GM19025 (cell line): ENCODE results near the gene RPS19.
"Not testable (repeated sequence)": the region's sequence is repeated elsewhere in the genome, so short reads cannot be mapped to it uniquely, and the experiment has no call there.

Experiments used
- ATAC-seq: cut with Tn5 transposase; IDR thresholded peaks from one replicate; pipeline ENCODE4 v1.9.1; 2021; ENCODE audit warnings: mild to moderate bottlenecking, low read depth, moderate library complexity; ENCODE audit not compliant: unreplicated experiment

Gene RPS19

GRCh38 chr19:41859213-41859617 lies 840 bp upstream of the RPS19 start:
- ATAC-seq: no peak

- ATAC-seq: no peak
Measured at GRCh38 chr19:41860419-41861115, 512 bp downstream of the RPS19 start.

DNA sequence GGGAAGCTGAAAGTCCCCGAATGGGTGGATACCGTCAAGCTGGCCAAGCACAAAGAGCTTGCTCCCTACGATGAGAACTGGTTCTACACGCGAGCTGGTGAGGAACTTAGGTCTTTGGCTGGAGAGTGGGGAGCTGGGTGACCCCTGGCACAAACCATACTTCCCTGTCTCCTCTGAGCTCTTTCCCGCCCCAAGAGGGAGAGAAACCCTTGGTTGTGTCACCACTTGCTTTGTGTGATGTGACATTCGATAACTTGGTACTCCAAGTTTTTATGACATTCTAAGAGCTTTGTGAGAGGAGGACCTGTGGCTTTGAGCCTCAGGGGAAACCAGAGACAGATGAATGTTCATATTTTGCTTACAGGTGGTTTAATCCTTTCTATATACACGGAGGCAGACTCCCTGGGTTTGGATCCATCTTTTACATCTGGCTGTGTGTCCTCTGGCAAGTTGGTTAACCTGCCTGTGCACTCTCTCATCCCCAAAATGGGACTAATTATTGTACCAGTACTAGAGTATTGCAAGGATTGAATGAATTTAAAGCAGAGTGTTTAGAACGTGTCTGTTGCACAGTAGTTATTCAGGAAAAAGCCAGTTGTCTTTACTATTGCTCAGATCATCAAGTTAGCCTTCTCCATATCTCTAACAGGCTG lies 1.2 kb downstream of the RPS19 start:
- no peak for ATAC-seq

DNA sequence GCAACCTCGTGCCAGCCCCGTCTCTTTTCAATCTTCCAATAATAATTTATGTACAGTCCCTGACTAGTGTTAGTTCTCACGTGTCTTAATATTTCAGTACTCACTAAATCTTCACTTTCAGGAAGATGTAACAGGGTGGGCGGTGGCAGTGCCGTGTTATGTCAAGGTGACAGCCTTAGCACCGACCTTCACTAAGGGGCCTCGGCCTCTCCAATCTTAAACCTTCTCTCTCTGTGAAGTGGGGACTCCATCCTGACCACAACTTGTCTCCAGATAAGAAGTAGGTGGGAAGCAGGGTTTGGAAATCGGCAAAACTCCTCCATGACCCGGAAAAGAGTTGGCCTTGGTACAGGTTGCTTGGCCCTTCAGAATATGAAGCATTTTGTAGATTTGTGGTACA lies 1.8 kb downstream of the RPS19 start:
- ATAC-seq: no peak

- no peak for ATAC-seq
Measured at GRCh38 chr19:41862445-41862986, 2.5 kb downstream of the RPS19 start.

DNA sequence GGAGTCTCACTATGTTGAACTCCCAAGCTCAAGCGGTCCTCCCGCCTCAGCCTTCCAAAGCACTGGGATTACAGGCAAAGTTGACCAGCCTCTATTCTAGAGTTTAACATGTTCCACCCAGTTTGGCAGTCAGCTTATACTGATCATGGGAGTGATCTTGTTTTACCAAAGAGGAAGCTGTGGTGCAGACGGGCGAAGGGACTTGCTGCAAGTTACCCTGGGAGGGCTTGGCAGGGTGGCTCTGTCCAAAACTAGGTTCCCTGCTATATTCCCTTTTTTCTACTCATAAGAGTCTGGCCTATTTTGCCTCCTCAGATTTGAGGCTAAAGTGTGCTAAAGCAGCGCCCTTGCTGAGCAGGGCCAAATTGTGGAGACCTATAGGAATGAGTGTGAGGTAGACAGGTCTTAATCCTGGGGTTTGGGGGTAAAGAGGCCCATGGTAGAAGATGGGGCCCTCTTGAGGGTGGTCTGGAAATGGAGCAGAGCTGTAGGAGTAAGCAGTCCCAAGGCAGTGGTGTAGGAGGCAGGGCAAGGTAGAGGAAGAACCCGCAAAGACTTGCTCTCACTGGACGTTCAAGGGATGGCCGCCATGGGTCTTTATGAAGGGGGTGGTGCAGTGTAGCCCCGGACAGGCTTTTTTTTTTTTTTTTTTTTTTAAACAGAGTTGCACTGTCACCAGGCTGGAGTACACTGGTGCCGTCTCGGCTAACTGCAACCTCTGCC lies 3.3 kb downstream of the RPS19 start:
- no peak for ATAC-seq

DNA sequence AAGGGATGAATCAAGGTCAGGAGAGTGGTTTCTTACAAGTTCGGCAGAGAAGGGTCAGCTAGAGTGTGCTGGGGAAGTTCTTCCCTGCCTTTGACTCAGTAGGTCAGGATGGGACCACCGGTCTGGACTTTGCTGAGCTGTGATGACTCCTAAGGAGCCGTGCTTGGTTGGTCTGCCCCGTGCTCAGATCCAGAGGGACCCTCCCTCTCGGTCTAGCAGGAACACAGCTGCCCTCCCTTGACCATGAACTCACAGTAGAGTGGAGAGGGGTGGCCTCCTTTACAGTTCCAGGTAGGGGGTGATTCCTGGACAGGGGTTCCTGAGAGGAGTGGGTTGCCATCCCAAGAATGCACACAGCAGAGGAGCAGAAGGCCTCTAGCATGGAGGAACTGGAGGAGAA lies 4.3 kb downstream of the RPS19 start:
- no peak for ATAC-seq

DNA sequence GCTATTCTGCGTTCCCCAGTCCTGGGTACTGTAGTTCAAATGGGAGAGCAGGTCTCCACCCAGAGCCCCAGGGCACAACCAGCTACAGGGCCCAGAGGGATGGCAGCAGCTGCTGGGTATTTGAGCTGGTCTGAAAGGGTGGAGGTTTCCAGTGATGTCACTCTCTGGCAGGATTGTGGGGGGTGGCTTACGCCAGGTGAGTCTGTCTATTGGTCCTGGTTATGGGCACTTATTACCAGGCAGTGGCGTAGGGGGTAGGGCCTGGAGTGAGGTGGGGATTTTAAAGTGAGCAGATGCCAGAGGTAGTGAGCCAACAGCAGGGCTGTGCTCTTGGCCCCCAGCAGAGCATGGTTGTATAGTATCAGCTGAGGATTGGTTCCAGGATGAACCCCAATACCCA lies 6.2 kb downstream of the RPS19 start:
- ATAC-seq: no peak

DNA sequence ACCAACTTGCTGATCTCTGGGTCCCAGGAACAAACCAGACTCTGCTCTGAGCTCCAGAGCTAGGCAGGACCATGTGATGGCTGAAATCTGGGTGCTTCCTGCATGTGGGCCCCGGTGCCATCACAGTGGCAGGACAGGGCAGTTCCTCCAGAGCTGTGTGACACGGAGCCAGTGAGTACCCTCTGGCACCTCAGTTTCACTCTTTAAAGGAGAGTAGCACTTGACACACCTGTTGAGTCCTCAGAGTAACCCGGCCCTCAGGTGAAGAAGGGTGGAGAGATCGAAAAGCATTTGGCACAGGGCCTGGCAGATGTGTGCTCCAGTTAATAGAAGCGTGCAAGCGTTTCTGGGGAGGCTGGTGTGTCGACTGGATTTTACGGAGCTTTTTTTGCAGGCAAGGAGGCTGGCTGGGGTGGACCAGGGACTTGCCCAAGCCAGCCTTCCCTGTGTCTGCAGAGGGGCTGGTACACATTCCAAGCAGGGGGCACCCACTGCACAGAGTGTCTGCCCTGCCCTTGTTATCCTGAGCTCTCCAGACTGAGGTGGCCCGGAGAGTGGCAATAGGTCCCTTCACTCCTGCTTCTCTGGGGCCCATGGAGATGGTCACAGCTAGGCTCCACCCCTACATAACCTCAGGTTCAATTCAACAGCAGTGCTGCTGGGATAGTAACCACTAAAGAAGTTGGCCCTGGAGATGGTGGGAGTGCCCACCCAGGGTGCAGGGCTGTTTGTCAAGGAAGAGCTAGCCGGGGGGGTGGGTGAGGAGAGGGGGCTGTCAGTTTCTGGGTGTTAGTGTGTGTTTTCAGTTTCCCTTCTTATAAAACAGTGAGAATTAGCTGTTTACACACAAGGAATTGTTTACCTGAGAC lies 8.3 kb downstream of the RPS19 start:
- no peak for ATAC-seq

DNA sequence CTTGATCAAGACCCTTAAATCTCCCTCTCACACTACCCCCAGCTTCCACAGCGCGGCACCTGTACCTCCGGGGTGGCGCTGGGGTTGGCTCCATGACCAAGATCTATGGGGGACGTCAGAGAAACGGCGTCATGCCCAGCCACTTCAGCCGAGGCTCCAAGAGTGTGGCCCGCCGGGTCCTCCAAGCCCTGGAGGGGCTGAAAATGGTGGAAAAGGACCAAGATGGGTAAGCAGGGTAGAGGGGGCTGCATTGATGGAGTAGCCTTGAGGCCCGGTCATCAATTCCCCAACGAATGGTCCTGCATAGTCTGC lies 8.9 kb downstream of the RPS19 start:
- no peak for ATAC-seq

DNA sequence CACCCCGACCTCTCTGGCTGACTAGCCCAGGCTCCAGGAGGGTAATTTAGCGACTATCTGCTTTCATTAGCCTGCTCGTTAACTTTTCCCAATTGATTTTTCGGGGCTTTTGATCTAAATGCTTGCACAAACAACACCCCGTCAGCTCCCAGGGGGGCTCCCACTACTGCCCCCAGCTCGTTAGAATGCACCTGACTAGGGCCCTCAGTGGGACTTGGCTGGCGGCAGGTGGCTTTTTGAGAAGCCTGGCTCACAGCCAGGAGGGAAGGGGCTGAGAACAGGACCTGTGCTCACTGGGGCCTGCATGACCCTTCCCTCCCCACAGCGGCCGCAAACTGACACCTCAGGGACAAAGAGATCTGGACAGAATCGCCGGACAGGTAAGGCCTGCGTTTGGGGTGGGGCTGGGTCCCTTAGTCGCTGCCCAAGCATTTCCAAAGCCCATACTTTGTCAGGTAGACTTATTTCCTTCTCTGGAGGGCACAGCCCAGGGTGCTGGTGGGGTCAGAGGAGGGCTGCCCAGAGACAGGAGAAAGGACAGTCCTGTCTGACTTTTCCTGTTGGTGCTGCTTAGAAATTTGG lies 9.4 kb downstream of the RPS19 start:
- no peak for ATAC-seq

DNA sequence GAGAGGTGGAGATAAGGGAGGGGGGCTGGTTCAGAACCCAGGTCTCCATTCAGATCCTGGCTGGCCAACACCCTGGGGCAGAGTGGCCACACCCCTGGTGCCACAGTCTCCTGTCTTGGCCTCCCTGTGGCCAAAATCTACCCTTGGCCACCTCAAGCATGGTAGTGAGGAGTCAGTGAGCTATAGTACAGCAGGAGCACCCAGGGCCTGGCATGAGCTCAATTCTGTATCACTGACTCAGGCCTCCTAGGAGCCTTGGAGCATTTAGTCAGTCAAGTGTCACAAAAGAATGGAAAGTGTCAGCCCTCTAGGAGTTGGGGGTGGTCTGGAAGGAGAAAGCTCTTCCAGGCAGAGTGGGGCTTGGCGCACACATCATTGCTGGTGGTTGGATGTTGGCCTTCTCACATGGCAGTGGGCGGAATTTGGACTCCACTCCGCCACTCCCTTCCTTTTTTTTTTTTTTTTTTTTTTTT lies 10.4 kb downstream of the RPS19 start:
- ATAC-seq: no peak

DNA sequence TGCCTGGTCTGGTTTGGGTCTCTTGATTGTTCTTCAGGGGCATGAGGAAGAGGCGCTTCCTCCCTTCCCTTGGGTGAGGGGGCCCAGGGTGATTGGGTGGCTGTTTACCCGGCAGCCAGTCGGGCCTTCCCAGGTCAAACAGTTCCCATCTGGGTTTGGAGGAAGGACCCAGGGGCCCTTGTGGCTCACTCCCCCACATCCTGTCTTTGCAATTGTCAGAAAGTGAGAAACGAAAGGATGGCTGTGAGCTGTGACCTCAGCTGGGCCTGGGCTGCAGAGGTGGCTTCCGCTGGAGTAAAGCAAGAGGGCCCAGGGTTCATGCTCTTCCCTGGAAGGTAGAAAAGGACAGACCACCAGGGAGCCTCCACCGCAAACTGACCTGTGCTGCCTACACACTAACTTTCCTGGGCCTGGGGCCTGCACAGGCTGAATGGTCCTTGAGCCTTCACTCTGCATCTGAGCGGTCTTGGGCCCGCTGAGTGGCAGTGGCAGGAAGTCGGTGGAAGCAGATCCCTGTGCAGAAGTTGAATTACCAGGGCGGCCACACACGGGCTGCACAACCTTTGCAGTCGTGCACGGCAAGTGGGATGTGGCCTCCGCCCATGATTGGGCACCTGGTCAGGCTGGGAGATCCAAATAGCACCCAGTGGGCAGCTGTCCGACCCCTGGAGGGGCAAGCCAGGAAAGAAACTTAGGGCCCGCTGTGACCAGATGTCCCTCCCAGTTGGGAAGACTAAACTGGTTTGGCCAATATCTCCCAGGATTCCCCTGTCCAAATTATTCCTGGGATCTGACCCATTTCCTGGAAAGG lies 11.7 kb downstream of the RPS19 start:
- peak; percentile 41 for ATAC-seq

GRCh38 chr19:41872384-41872774 lies 12.3 kb downstream of the RPS19 start:
- ATAC-seq: no peak

DNA sequence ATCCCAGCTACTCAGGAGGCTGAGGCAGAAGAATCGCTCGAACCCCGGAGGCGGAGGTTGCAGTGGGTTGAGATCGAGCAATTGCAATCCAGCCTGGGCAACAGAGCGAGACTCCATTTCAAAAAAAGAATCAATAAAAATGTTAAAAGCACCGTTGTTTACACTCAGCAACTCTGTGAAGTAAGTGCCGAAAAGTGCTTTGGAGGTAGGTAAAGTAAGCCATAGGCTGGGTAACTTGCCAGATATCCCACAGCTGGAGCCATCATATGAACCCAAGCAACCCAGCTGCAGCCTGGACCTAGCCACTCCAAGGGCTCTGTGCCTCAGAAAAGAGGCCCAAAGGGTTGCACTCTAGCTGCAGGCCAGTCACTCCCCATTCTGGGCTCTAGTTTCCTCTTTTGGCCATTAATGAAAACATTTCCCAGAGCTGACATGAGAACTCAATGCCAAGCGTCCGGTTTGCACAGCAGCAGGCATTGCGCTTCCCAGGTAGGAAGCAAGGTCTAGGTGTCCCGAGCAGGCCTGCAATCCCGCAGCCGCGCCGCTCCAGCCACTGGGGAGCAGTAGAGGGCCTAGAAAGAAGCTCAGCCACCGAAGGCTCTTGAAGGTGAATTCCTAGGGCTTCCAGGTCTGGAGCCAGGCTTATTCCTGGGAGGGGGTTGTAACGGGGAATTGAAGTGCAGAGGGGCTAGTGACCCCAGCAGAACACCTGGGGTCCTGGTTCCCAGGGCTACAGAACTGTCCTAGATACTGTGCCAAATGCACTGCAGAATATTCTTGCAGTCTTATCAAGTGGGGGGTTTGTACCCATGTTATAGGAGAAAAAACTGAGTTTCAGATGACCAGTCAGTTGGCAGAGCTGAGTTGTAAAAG lies 13.0 kb downstream of the RPS19 start:
- ATAC-seq: no peak

DNA sequence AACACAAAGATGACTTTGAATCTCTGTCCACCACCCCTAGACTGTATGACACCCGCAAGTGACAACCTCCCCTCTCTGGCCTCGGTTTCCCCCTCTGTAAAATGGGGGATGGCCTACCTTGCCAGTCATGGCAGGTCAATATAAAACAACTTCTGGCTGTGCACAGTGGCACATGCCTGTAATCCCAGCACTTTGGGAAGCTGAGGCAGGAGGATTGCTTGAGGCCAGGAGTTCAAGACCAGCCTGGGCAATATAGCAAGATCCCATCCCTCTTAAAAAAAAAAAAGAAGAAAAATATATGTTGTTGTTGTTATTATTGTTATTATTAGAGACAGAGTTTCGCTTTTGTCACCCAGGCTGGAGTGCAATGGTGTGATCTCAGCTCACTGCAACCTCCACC lies 15.9 kb downstream of the RPS19 start:
- ATAC-seq: not testable (repeated sequence)

DNA sequence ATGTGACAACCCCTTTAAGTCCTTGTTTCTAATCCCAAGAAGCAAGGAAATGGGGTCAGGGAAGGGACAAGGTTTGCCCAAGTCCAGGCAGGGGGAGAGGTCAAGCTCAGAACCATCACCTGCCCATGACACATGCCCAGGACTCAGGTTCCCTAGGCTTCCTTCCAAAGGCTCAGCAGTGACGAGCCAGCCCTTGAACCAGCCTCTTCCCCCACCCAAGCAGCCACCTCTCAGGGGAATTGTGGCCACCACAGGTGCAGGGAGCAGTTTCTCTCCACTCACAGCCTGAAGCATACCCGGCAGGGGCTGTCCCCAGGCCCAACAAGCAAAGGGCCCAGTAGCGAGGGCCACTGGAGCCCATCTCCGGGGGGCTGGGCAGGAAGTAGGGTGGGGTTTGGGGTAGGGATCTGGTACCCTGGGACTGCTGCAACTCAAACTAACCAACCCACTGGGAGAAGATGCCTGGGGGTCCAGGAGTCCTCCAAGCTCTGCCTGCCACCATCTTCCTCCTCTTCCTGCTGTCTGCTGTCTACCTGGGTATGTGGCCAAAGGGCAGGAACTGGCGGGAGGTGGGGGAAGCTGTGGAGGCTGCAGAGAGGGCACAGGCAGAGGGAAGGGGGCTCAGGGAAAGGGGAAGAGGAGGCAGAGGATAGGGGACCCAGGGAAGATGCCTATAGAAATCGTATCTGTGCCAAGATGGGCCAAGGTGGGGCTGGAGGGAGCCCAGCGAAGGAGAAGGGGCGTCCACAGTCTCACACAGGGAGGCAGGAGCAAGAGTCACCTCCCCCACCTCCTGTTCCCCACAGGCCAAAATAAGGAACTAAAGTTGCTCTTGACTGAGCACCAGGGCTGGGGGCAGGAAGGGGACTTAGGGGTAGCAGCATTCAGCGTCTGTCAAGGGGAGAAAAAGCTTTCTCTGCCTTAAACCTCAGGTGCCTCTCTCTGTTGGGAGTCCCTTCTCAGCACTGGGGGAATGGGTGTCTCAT lies 17.1 kb downstream of the RPS19 start, which contains the start of gene CD79A:
Gene CD79A (plus strand): TSS at position 433 of the 986 bp plus-strand sequence. CDS start 26 bp downstream, at position 459.
- peak; percentile 70 for ATAC-seq
